ENCODE results near the gene CHP1. TPM values are rescaled to one million over a fixed set of nuclear protein-coding genes. Genes with fewer than 3 reads are reported as not detected.
A peak's percentile ranks its signal among the peaks of the same experiment; 100 is the strongest.

The CHP1 gene
- total and polyA plus RNA-seq, 2 of the 8 experiments (the other 6 are each of a cell fraction or from before 2014, with no cell fraction given) = 45.2 to 89.0 TPM

DNA sequence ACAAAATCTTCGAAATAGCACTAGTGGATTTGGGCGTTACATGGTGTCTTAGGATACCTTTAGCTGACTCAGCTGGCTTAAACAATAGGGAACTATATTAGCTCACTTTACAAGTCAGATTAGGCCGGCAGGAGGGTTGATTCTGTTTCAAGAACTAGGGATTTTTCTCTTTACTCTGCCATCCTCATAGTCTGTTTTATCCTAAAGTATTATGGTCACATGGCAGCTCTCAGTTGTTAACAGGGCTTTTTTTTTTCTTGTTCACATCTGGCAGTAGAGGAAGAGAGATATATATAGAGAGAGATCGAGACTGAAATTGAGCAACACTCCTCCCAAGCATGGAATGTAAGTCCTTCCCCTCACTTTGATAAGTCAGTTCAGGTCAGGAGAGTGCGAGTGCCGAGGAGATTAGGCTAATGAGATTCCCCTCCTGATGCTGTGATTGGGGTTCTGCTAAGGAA, 32.9 kb downstream of the CHP1 start:
- no peak overlapping the region for H2BK20ac ChIP-seq (ENCODE audit: low read length)
- H3K4me3 ChIP-seq (ENCODE audit: extremely low read depth in 1 of 4, insufficient read depth in 2 of 4, low read depth in 3 of 4, low read length in 4 of 4) = peak overlapping the region in 1 of 4 experiments; percentile 28; a peak in 1 of 8 replicates
- no peak overlapping the region for H2BK5ac ChIP-seq (ENCODE audit: low read depth, low read length)
- DNase-seq (ENCODE audit: low read depth in 1 of 2, low spot score in 2 of 2) (peak in 1 of 2 experiments; percentile 27), FAIRE-seq (peak; percentile 74)
- H2BK12ac ChIP-seq (ENCODE audit: low read depth, low read length) = no peak overlapping the region
- H3K79me1 ChIP-seq (ENCODE audit: low read depth, low read length) = no peaks in the 10 kb centered on the region
- H3K27ac ChIP-seq (ENCODE audit: low read depth, low read length) = no peak overlapping the region; the same call in 1 of the 2 replicates
- H2BK120ac ChIP-seq (replicated peaks; ENCODE audit: low read depth, low read length) = no peak overlapping the region
- 36% methylated on average over 6 of the region's 6 CpGs; no CpG with 5 or more reads in 1 of the 2 experiments for WGBS, 2 experiments (ENCODE audit: extremely low coverage in 1 of 2, insufficient coverage in 1 of 2, insufficient read length in 1 of 2, insufficient replicate concordance in 2 of 2, low coverage in 1 of 2, low lambda C conversion rate in 2 of 2, missing lambda C conversion rate in 1 of 2)
- H3K36me3 ChIP-seq (ENCODE audit: control insufficient read depth in 2 of 4, insufficient read depth in 4 of 4, low read length in 3 of 4) = peaks cover 0 to 12% (median 4%) of the 10 kb centered on the region in 4 experiments; a peak in 3 of 8 replicates
- no peak overlapping the region for H4K91ac ChIP-seq (replicated peaks; ENCODE audit: insufficient read length, low read length)
- no peaks in the 10 kb centered on the region for H3K23me2 ChIP-seq (ENCODE audit: low read depth, low read length)
- H4K5ac ChIP-seq (ENCODE audit: insufficient read length, low read depth, low read length) = no peak overlapping the region
- no peak overlapping the region for H2AK5ac ChIP-seq (ENCODE audit: low read depth, low read length)
- peaks cover 0 to 3% (median 2%) of the 10 kb centered on the region in 4 experiments; a peak in 6 of 7 replicates for H3K4me1 ChIP-seq (replicated peaks in 1 of 4; ENCODE audit: control insufficient read depth in 3 of 4, insufficient read depth in 4 of 4, low read length in 3 of 4)
- no peaks in the 10 kb centered on the region for H3K79me2 ChIP-seq (ENCODE audit: control insufficient read depth in 1 of 2, insufficient read depth in 2 of 2, low read length in 2 of 2)
- H2AFZ ChIP-seq (ENCODE audit: low read length) = no peak overlapping the region
- no peak overlapping the region for H3K9ac ChIP-seq (replicated peaks in 1 of 4; ENCODE audit: extremely low read depth in 1 of 4, low read depth in 3 of 4, low read length in 3 of 4)
- H3K27me3 ChIP-seq (replicated peaks in 1 of 4; ENCODE audit: control insufficient read depth in 3 of 4, extremely low read depth in 1 of 4, insufficient read depth in 3 of 4, low read length in 3 of 4) = no peaks in the 10 kb centered on the region
- H4K8ac ChIP-seq (ENCODE audit: extremely low read depth, insufficient read depth, low read length) = no peak overlapping the region
- peak overlapping the region in 1 of 2 experiments; percentile 35; a peak in 1 of 4 replicates for H3K4me2 ChIP-seq (ENCODE audit: insufficient read depth in 1 of 2, low read depth in 2 of 2, low read length in 2 of 2)
- ChIA-PET CTCF (ENCODE audit: partially characterized antibody) (interaction anchor here (0.7 to 1.2 kb wide), 4 partner anchors 10 to 67 kb away, joined by 4 to 5 read pairs (median 4); partner anchors contain the start of genes CHP1 and EXD1), POLR2A (ENCODE audit: partially characterized antibody) (interaction anchor here (0.7 to 1.2 kb wide), 3 partner anchors 15 to 124 kb away, joined by 4 to 5 read pairs (median 4); no protein-coding TSS in a partner anchor)
- no peak overlapping the region for H3K14ac ChIP-seq (ENCODE audit: insufficient read length)
- no peak overlapping the region for H3K23ac ChIP-seq (ENCODE audit: insufficient read length)
- H3K4ac ChIP-seq (replicated peaks; ENCODE audit: insufficient read length, low read depth, low read length) = no peak overlapping the region
- H3K18ac ChIP-seq (ENCODE audit: extremely low read depth, low read length) = no peak overlapping the region
- no peaks in the 10 kb centered on the region for H4K20me1 ChIP-seq (replicated peaks in 1 of 2; ENCODE audit: control insufficient read depth in 1 of 2, insufficient read depth in 2 of 2, low read length in 2 of 2)
- H3K9me3 ChIP-seq (ENCODE audit: insufficient read depth in 2 of 2, low read depth in 1 of 2, low read length in 1 of 2) = no peaks in the 10 kb centered on the region
- no peak overlapping the region for H2BK15ac ChIP-seq (ENCODE audit: low read length)
- H3K56ac ChIP-seq (replicated peaks; ENCODE audit: insufficient read length, low read depth, low read length) = no peak overlapping the region
- TF ChIP-seq EGR1 (IDR thresholded peaks at IDR 0.05; ENCODE audit: borderline replicate concordance, low read depth, low read length) (no peak), RFX5 (IDR thresholded peaks at IDR 0.05; ENCODE audit: borderline replicate concordance, low read depth, low read length) (no peak), BCL11A (IDR thresholded peaks at IDR 0.05; ENCODE audit: low read depth in 2 of 2, low read length in 2 of 2) (no peak), CEBPB (IDR thresholded peaks at IDR 0.05; ENCODE audit: low read depth, low read length) (peak; percentile 94), JUND (IDR thresholded peaks at IDR 0.05; ENCODE audit: low read length) (no peak; the same call in 1 of the 2 replicates), SP1 (IDR thresholded peaks at IDR 0.05; ENCODE audit: low read depth, low read length) (0 out of 2 replicates have a peak, but pooled peaks have one; percentile 22), HDAC2 (IDR thresholded peaks at IDR 0.05; ENCODE audit: borderline replicate concordance in 1 of 2, low read depth in 2 of 2, low read length in 2 of 2) (no peak), BRCA1 (IDR thresholded peaks at IDR 0.05; ENCODE audit: low read depth, low read length) (no peak), YY1 (IDR thresholded peaks at IDR 0.05; ENCODE audit: low read depth, low read length) (no peak), TEAD4 (IDR thresholded peaks at IDR 0.05; ENCODE audit: low read depth, low read length) (peak; percentile 75), EZH2 (IDR thresholded peaks at IDR 0.05; ENCODE audit: low read depth, low read length, severe bottlenecking) (no peak), PHF8 (conservative IDR thresholded peaks at IDR 0.05; ENCODE audit: low read depth, low read length) (no peak), ZNF274 (IDR thresholded peaks at IDR 0.05; ENCODE audit: borderline replicate concordance, extremely low read depth, low read length) (no peak), TCF12 (IDR thresholded peaks at IDR 0.05; ENCODE audit: low read depth, low read length) (no peak)
